Measurements from ENCODE around the gene MED9.
A peak's percentile ranks its signal among the peaks of the same experiment; 100 is the strongest.

MED9 gene

DNA sequence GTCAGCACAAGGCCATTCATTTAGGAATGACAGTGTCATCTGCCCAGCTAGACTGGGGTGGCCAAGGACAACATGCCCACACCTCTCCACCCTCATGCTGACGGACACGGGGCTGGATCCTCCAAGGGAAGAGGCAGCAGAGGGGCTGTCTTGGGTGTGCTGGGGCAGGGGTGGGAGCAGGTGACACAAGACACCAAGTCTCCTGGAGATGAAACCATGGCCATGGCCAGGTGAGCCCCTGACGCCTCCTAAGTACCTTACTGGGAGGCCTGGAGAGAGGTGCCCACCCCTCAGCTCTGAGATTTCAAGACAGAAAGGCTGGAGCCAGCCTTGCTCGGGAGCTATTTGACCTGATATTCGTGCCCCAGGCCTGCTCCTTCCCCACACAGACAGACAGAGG lies 28.4 kb downstream of the MED9 start:
- no peak for DNase-seq

DNA sequence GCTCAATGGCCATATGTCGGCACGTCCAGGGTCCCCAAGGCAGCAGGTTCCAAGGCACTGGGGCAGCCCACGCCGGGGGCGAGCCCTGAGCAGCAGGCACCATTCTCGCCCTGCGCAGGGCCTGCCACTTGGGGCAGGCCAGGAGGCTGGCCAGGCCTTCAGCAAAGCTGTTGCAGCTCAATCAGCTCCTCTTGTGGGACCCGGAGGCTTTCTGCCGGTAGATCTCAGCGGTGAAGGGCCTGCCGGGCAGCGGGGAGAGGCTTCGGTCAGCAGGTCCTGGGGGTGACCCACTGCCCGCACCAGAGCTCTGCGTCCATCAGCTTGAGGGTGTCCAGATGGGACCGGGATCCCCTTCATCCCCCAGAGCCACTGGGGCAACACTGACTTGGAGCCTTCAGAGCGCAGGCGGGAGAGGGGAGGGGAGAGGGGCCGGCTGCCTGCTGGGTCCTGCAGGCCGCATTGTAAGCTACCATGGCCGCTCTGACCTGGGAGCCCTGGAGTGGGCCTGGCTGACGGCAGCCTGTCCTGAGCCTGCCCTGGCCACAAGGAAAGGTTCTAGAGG lies 28.9 kb downstream of the MED9 start:
- no peak for DNase-seq

DNA sequence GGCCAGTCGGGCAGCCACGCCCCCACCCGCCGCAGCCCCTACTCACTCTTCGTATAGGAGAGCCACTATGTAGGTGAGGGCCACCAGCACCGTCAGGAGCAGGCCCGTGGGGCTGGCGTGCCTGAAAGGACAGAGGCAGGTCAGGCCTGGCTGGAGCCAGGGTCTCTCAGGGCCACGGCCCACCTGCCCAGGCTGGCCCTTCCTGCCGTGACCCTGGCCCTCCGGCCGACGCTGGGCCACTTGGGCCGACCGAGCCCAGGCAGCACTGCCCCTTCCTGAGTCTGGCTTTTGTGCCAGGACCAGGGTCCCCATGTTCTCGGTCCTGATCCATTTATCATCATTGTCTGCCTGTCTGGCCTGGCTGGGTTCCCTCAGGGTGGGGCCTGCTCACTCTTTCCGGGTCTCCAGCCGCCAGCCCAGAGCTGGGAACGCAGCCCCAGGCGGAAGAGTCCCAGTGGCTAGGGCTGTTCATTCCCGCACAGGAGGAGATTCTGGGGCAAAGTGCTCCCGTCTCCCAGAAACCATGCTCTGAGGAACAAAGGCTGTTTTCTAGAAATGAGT lies 29.5 kb downstream of the MED9 start:
- peak in 8 of 14 donors; percentile 17 to 88 (median 56) for DNase-seq

DNA sequence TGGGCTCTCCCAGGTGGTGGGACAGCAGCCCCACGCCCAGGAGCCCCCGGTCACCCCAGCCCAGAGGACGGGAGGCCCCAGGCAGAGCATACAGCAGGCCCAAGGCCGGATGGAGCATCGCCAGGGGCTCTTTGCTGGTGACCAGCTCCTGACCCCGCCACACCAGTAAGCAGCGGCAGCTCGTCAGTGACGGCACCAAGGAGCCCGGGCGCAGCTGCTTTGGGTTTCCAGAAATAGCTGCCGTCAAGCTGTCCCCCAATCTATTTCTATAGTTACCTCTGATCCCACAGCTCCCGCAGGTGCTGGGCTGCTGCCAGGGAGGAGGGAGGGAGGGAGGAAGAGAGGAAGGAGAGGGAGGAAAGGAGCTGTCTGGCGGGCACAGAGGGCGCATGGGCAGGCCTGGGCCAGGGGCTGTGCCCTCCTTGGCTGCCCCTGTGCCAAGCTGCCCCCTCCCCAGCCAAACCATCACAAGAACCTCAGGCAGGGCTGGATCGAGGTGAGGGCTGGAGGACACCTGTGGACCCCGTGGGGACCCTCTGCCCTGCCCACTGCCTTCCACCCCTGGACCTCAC lies 30.2 kb downstream of the MED9 start:
- DNase-seq, result peak in 7 of 14 donors; percentile 35 to 88 (median 51)

DNA sequence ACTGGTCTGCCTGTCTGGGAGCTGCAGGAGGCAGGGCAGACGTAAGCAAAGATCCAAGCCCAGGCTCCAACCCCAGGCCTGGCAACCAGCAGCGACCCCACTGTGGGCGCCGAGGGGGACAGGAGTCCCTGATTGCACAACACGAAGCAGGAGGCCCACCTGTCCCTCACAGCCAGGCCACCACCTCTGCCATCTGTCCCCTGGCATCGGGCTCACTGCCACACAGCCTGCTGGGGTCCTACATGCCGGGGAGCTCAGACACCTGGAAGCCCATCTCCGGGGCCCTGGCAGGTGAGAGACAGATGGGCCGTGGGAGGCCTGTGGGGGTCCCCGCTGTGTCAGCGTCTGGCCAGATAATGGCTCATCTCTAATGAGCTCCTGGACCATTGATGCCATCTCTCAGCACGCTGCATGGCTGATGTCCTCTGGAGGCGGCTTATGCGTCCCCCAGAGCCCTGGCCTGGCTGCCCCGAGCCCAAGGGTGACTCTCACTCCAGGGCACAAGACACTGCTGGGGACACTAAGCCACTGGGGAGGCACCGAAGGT lies 30.7 kb downstream of the MED9 start:
- DNase-seq, result peak in 1 of 14 donors; percentile 55

DNA sequence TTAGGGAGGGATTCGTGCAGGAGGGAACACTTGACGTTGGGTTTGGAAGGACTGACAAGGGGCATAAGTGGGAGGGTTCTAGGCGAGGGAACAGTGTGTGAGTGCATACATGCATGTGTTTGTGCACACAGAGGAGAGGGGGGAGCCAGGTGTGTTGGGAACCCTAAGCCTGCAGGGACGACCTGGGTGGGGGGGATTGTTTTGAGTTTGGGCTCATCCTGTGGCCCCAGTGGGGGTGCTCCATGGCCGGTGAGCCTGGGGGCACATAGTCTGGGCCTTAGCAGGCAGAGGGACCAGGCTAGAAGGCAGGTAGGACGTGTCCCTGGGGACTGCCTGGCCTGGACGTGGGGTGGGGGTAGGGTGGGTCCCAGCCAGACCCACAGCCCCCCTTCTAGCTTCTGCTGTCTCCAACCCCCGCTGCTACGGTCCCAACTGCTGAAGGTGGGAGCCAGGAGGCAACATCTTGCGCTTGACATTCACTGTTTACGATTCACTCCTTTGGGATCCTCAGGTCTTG lies 31.3 kb downstream of the MED9 start:
- DNase-seq, result no peak

DNA sequence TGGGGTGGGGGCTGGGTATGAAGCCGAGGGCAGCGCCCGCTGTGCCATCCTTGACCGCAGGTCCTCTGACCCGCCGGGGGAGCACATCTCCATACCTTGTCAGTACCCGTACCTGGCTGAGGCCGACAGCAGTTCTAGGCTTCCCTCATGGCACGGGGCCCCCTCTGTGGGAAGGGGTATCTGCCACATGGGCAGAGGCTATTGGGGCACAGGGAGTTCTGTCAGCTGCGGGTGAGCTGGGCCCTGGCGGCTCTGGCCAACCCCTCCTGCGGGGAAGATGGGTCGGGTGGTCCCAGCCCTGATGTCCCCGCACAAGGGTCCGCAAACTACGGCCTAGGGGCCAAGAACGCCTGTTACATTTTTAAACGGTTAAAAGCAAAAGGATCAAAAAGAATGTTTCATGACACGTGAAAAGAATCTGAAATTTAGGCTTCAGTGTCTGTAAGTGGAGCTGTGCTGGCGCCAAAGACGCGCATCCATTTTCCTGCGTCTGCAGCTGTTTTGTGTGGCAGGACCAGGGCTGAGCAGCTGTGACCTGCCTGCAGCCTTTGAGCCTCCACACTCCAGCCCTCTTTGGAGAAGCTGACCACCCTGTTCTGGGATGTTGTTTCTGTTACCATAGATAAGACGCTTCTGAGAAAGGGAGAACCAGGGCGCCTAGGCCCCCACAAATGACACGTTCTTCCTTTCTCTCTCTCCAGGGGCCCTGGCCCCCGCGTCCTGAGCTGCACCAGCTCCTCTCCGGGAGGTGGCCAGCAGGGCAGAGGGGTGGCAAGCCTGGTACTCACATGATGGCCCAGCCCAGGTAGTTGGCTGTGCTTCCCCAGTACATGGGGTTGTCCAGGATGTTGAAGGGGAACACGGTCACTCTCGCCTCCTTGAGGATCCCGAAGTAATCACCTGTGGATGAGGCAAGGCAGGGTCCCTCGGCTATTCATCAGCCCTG lies 32.1 kb downstream of the MED9 start:
- no peak for DNase-seq

DNA sequence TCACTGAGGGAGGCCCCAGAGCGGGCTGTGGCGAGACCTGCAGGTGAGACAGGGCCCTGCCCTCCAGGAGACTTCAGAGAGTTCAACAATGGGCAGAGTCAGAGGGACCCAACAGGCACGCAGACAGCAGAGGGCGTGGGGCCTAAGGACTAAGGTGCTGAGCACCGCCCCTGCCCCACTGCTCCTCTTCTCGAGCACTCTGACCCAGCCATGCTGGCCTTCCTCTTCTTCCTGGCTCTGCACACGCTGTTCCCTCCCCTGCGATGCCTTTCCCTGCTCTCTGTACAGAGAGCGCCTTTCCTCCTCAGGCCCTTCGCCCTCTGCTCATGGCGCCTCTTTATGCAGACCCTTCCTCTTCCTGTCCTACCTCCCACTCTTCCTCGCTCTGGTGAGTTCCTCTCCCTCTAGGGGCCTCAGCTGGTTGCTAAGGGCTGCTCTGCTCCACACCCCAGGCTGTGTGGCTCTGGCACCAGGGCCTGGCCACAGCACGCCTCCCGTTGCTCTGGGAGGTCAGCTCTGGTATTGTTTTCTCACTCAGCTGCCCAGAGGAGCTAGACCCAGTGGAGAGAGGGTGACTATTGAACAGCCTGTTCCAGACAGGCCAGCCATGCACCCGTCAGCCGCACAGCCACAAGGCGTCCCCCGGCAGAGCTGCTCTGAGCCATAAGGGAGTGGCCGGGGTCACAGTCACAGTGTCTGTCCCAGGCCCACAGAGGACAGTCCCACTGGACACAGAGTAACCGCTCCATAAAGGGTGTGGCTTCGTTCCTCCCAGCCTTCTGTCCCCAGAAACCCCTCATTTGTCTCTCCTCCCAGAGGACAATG lies 33.0 kb downstream of the MED9 start:
- no peak for DNase-seq

DNA sequence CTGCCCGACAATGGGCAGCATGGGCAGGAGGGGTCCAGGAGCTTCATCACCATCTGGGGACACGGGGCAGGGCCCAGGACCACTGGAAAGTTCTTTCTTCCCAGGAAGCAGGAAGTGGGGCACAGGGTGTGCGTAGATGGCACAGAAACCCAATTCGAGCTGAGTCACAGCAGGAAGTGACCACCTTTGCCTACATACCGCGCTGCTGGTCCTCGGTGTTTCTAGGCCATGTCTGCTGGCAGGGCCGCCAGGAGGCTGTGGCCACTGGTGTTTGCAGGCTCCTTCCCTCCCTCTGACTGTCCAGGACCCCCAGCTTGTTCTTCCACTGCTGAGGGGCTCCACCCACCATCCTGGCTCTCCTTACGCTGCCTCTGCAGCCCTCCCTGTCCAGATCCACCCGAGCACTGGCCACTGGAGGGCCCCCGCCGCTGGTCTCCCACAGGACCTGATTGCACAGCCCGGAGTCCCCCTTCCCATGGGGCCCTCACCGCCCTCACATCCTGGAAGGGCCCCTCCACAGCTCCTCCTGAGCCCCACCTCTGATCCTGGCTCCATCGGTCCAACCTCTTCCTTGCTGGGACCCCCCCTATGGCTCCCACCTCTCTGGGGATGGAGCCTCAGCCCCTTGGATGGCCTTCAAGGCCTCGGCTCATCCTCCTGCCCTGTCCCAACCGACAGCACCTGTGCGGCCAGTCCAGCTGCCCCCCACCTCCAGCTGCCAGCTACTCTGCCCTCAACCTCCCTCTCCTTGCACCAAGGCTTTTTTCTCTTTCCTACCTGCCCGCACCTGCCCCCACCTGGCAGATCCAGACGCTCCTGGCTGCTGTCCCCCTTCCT lies 33.9 kb downstream of the MED9 start:
- no peak for DNase-seq

DNA sequence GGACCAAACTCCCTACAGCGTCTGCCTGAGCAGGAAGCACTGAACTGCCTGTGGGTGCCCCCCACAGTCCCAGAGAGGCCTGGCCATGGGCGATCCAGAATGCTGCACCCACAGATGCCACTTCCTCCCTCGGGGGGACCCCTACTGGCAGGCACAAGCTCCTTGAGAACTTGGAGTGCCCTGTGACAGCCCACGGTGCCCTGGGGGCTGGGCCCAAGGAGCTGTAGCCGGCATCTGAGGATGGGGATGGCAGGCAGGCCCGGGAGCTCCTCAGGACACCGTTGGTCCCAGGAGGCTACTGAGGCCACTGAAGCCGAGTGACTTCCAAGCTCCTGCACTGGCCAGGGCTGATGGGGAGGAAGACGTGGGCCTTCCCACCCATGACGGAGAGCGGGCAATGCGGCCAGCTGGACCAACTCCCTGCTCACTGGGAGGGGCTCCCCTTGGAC lies 34.5 kb downstream of the MED9 start:
- DNase-seq, result no peak

DNA sequence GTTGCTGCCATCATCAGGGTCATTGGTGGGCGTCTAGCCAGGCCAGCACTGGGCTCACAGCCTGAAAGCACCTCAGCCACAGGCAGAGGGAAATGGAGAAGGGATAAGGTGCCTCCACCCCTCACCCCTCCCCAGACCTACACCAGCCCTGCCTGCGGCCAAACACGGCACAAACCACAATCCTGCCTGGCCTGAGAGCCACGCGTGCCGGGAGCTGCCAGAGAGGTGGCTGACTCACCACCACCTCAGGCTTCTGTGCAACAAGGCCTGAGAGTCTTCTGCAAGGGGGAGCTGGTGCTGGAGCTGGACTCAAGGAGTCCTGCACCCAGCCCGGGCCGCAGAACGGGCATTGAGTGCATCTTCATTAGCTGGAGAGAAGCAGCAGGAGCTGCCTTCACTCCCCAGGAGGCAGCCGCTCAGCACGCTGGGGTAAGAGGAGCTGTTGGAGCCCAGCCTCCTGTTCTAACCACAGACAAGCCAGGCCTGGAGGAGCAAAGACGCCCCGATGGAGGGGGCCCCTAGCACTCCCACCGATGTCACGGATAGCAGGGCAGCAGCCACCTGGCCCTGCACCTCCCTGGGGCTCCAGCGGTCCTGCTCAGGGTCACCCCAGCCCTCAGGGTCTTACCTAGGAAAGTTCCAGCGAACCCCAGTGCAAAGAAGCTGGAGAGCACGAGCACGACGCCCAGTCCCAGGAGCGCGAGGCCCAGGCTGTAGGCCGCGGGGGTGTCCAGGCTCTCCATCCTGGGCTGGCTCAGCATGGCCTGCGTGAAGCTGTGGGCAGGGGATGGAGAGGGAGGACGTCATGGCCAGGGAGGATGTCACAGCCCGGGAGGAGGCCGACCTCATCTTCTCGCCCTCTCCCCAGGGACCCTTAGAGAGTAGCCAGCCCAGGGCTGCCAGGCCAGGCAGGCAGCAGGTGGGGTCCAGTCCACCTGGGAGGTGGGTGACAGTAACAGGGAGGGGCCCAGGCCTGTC lies 35.4 kb downstream of the MED9 start:
- DNase-seq, result peak in 1 of 14 donors; percentile 63

DNA sequence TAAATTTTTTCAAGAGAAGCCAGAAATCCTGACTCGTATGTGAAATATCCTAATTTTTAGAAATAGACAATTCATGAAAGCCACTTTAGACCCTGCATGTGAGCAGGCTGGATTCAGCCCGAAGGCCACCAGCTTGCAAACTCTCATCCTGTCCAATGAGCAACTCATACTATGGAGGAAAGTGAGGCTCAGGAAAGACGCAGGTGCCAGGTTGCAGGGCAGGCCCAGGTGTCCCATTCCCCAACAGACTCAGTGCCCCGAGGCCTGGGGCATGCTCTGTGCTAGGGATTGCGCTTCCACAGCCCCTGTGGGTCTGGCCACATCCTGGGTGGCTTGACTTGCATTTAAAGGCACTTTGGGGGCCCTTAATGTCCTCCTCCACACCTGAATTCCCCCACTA lies 36.1 kb downstream of the MED9 start:
- no peak for DNase-seq

DNA sequence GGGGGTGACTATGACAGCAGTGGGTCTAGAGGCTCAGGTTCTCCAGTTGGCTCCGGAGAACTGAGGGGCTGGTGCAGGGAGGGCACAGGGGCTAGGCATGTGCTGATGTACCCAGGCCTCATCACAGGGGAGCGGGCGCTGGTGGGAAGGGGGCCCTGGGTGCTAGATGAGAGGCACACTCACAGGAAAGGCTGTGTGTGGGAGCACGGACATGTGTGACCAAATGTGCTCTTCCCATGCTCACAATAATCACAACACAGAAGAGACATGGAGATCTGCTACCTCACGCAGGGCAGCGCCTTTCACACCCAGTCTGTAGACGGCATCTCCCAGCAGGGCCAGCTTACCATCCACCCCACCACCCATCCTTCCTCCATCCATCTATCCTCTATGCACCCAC lies 36.8 kb downstream of the MED9 start:
- no peak for DNase-seq

DNA sequence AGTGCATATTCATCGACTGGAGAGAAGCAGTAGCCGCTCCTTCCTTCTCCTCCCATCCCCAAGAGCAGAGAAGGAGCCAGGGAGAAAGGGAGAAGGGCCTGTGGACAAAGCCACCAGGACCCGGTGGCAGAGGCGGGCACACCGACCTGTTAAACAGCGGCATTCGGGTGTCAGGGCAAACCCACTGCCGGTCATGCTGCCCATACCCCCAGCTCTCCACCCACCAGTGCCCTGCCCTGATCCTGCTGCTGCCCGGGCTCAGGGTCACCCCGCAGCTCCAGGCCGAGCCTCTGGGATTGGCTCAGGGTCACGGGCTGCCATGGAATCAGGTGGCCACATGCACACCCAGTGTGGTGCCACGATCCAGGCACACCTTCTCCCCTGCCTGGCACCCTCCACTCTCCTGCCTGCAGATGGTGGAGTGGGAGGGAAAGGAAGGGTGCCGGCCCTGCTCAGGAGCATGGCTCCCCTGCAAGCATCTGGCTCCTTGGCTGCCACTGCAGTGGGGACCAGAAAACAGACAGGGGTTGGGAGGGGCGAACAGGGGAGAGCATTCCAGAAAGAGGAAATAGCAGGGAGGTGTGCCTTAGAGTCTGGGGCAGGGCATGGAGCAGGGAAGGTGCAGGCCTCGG lies 37.7 kb downstream of the MED9 start:
- no peak for DNase-seq

DNA sequence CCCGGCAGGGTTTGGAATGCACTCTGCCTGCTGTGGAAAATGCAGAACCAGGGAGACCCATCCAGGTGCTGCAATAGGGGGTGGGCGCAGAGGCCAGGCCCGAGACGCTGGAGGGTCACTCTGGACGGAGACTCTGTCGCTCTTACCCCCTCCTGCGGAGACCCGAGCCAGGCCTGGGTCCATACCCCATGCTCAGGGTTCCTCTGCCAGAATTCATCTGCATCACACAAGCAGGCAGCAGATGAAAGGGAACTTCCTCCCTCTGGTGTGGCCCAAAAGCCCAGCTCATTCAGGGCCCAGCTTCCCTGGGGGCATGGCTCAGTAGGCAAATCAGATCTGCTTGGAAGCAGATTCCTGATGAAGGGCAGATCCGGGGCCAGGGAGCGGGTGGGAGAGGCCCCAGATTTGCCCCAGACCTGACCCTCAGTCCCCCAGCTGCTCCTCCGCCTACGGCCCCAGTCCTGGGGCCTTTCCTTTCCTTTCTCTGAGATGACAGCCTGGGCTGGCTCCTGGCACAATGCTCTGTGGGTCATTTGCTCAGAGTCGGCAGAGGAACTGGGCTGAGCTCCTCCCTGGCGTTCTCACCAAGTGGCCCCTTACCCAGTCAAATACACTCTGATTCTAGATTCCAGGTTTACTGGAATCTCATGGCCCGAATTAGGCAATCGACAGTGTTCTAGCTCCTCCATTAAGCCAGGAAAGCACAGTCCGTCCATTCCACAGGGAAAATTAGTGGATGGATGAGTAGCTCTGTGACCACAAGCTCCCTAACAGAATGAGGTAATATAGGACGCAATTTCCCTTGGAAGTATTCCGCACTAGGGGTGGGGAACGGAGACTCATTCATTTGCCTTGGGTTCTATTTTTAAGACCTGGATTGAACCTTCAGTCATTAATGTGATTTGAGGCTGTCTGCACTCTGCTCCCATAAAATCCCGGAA lies 38.5 kb downstream of the MED9 start:
- peak in 1 of 14 donors; percentile 65 for DNase-seq

DNA sequence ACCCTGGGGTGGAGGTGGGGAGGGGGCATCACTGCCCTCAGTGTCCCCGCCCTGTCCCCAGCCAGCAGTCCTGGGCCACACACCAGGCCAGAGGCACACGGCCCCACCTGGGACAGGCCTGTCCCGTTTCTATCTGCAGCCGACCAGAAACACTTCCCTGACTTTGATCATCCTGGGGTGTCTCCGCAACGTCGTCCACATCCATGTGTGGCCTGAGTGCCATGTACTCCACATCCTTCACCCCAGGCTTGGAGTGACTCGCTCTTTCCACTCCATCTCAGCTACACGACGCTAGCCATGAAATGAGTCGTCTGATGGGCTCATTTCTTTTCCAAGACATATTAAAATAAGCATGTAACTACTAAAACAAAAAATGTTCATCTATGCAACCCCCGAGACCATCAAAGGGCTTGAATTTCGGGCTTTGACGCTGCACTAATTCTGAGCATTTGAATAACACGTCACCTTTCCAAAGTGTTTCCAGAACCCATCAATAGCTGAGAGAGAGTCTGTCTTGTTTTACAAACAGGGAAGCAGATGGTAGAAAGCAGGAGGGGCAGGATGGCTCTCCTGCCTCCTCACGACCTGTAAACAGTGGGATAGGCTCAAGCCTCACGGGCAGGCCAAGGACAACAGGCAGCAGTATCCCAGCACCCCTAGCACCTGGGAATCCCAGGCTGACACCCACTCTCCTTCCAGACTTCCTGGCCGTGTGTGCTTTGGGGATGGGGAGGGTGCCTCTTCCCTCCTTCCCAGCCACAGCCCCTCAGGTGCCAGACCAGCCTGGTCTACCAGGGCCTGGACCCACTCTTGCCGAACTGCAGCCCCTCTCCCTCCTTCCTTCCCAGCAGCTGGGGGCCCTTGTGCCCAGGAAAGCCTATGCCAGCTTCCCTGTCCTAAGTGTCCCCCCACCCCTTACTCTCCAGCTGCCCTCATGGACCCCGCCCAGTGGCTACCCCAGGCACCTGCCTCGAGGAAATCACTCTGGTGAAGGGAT lies 39.4 kb downstream of the MED9 start:
- DNase-seq, result peak in 1 of 14 donors; percentile 21
